Measurements from ENCODE around the gene VPS13D. TPM values are rescaled to one million over a fixed set of nuclear protein-coding genes. Genes with fewer than 3 reads are reported as not detected.

VPS13D gene
- total and polyA plus RNA-seq, 2 experiments from 2014 or later: 10.7 to 34.9 TPM

DNA sequence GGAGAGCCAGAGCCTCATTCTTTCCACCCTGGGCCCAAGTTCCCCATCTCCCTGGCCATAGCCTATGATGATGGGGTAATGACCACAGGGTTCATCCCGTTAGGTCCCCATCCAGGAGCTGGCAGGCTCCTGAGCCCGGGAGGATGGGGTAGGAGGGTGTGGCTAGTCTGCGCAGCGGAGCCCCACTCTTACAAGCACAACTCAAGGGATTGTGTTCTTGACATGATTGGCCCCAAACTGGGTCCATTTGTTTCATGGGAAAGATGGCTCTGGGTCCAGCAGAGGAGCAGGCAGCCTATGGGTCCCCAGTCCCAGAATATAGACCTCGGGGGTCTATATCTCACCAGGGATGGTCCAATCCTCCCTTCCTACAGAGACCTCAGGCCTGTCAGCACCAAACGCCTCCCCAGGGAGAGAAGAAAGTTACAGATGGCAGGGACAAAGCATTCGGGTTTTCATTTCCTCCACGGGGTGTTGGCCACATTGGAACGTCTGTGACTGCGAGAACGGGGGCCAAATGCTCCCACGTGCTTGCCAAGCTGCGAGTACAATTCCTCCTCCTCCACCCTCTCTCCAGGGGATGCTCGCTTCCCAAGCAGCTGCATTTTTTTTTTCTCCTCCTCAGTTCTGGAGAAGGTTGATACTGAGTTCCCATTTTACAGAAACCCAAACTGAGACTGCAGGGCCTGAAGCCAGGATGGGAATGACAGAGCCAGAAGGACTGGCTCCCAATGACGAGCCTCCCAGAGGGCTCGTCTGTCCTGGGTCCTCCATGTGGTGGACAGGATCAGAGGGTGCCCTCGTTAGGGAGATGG is 317.1 kb downstream of the VPS13D start:
- Histone ChIP-seq H2AFZ (no peak overlapping the region), H3F3A (replicated peaks; ENCODE audit: low read depth) (no peaks in the 10 kb centered on the region), H4K20me1 (replicated peaks; ENCODE audit: insufficient read depth) (no peaks in the 10 kb centered on the region), H3K4me2 (no peak overlapping the region), H3K4me3 (no peak overlapping the region), H3K36me3 (ENCODE audit: insufficient read depth) (no peaks in the 10 kb centered on the region), H3K9me2 (ENCODE audit: insufficient read depth) (no peaks in the 10 kb centered on the region), H3K79me2 (replicated peaks; ENCODE audit: insufficient read depth) (no peaks in the 10 kb centered on the region), H3K27ac (ENCODE audit: low read depth) (no peak overlapping the region), H3K27me3 (ENCODE audit: insufficient read depth) (no peaks in the 10 kb centered on the region), H3K4me1 (ENCODE audit: insufficient read depth) (no peaks in the 10 kb centered on the region)
- no peak for TF ChIP-seq EZH2phosphoT487 (IDR thresholded peaks at IDR 0.05; ENCODE audit: unreplicated experiment)
- TF ChIP-seq ZNF462 (CRISPR knock-in tag; IDR thresholded peaks at IDR 0.05): no peak
- TF ChIP-seq NANOG (IDR thresholded peaks at IDR 0.05; ENCODE audit: borderline replicate concordance): no peak
- no peak for TF ChIP-seq JUNB (IDR thresholded peaks at IDR 0.05; ENCODE audit: unreplicated experiment)
- TF ChIP-seq EZH2 (IDR thresholded peaks at IDR 0.05; ENCODE audit: low read depth, unreplicated experiment): no peak
- no peak for TF ChIP-seq CTCF (conservative IDR thresholded peaks at IDR 0.05; ENCODE audit: low read depth in 2 of 2)
- no peak for TF ChIP-seq REST (IDR thresholded peaks at IDR 0.05; ENCODE audit: unreplicated experiment)
- no peak for TF ChIP-seq ZNF114 (CRISPR knock-in tag; IDR thresholded peaks at IDR 0.05)
- no peak for TF ChIP-seq ZNF331 (CRISPR knock-in tag; IDR thresholded peaks at IDR 0.05; ENCODE audit: low read depth)
- ATAC-seq (no peak), DNase-seq (ENCODE audit: low spot score) (no peak)
- peaks cover 20% of the 10 kb centered on the region for H3K4me1 Mint-ChIP-seq
- H3K36me3 Mint-ChIP-seq (ENCODE audit: low read depth): no peaks in the 10 kb centered on the region
- H3K27me3 Mint-ChIP-seq (ENCODE audit: insufficient read depth, low read depth, poor library complexity): peaks cover 15% of the 10 kb centered on the region
- H3K4me3 Mint-ChIP-seq: no peak overlapping the region
- H3K9me3 Mint-ChIP-seq: no peaks in the 10 kb centered on the region
- no peak overlapping the region for H3K27ac Mint-ChIP-seq

Measured in GM23338 (cell line).